ENCODE measurements around the gene CCDC9.
A peak's percentile ranks its signal among the peaks of the same experiment; 100 is the strongest.
"Not testable (repeated sequence)": the region's sequence is repeated elsewhere in the genome, so short reads cannot be mapped to it uniquely, and the experiment has no call there.

The CCDC9 gene

GRCh38 chr19:47300867-47301266 lies 44.5 kb downstream of the CCDC9 start:
- DNase-seq (ENCODE audit: low spot score) = not testable (repeated sequence)

DNA sequence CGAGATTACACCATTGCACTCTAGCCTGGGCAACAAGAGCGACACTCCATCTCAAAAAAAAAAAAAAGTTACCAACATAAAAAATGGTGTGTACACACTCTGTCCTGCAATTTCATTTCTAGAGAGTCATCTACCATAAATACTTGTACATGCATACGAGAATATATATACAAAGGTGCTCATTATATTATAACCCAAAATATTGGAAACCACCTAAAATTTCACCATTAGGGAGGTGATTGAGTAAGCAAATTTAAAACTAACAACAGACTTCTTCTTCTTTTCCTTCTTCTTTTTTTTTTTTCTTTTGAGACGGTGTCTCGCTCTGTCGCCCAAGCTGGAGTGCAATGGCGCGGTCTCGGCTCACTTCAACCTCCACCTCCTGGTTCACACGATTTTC lies 45.9 kb downstream of the CCDC9 start:
- no peak for DNase-seq (ENCODE audit: low spot score)

GRCh38 chr19:47303966-47304365 lies 47.6 kb downstream of the CCDC9 start:
- no peak for DNase-seq (ENCODE audit: low spot score)

DNA sequence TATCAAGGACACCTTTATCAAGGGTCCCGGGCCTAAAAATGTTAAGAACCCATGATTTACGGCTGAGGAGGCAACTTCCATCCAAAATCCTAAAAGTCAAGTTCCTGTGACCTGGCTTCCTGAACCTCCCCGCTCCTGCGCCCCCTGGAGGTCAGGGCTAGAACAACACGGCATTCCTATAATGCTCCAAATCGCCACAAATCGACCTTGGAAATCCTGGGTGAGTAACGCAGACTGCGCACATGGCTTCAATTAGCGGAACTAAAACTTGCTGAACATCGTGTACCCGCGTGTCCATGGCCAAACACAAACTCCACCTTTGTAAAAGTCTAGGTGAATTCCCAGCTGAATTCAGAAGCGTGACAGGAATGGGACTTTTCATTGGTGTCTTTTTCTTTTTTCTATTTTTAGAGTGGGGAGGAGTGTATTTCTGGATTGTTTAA lies 49.0 kb downstream of the CCDC9 start:
- DNase-seq (ENCODE audit: low spot score) = peak; percentile 63

GRCh38 chr19:47306303-47306702 lies 50.0 kb downstream of the CCDC9 start:
- DNase-seq (ENCODE audit: low spot score) = no peak

GRCh38 chr19:47309038-47309437 lies 52.7 kb downstream of the CCDC9 start:
- no peak for DNase-seq (ENCODE audit: low spot score)

DNA sequence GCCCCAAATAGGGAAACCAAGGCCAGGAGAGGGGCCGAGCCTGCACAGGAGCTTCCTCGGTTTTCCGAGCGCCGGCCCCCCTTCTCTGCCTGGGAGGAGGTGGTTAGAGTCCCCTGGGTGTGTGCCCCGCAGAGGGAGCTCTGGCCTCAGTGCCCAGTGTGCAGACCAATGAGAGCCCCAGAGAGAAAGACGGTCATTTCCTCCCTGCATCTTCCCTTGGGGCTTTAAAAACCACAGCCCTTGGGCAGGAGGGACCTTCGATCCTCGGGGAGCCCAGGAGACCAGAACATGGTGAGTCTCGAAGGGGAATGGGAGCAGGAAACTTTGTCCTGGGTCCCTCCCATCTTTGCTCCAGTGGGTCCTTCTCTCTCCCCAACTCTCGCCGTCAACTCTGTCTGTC lies 53.3 kb downstream of the CCDC9 start, which contains the start of gene C5AR1:
TSS of gene C5AR1 (plus strand) at position 254 of the 400 bp plus-strand sequence. CDS start at position 289, 35 bp downstream.
- no peak for DNase-seq (ENCODE audit: low spot score)

DNA sequence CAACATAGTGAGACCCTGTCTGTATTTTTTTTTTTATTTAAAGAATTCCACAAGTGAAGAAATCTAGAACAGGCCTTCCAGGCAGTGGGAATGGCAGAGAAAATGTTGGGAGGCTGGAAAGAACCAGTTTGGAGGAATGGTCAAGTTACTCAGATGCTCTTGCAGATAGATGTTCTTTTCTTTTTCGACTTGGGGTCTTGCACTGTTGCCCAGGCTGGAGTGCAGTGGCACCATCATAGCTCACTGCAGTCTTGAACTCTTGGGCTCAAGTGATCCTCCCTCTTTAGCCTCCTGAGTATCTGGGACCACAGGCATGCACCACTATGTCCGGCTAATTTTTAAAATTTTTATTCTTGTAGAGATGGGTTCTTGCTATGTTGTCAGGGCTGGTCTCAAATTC lies 54.0 kb downstream of the CCDC9 start:
- no peak for DNase-seq (ENCODE audit: low spot score)

GRCh38 chr19:47310819-47311218 lies 54.5 kb downstream of the CCDC9 start:
- peak; percentile 27 for DNase-seq (ENCODE audit: low spot score)

- no peak for DNase-seq (ENCODE audit: low spot score)
Measured at GRCh38 chr19:47312366-47313006, 56.2 kb downstream of the CCDC9 start.

DNA sequence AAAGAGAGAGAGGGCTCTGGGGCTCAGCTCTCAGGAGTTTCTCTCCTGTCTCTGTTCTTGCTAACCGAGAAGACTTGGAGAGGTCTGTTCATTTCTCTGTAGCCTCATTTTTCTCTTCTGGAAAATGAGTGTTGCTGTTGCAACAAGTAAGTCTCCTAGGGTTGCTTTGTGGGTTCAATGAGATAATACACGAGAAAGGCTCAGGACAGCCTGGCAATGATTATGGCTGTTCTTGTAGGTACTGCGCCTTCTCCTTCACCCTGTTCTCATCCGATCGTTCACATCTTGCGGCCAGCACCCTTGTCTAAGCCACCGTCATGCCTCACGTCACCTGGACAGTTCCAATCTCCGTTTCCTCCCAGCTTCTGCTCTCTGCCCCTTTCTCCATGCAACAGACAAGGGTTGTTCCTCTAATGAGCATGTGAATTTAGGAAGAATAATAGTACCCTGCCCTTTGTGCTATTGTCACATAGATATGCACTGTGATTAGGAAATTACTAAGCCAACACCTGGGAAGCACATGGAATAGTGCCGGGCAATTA lies 57.5 kb downstream of the CCDC9 start:
- no peak for DNase-seq (ENCODE audit: low spot score)

- DNase-seq (ENCODE audit: low spot score) = peak; percentile 93
Measured at GRCh38 chr19:47315125-47315821, 58.9 kb downstream of the CCDC9 start.

DNA sequence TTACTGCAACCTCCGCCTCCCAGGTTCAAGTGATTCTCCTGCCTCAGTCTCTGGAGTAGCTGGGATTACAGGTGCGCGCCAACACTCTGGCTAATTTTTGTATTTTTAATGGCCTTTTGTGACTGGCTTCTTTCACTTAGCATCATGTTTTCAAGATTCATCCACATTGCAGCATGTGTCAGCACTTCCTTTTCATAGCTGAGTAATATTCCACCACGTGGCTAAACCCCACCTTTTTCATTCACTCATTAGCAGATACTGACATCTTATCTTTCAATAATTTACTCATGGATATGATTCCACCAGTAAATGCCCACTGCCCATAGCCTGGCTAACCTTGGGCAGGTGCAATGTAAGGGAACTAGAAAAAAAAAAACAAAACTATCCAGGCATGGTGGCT lies 60.2 kb downstream of the CCDC9 start:
- DNase-seq (ENCODE audit: low spot score) = no peak

DNA sequence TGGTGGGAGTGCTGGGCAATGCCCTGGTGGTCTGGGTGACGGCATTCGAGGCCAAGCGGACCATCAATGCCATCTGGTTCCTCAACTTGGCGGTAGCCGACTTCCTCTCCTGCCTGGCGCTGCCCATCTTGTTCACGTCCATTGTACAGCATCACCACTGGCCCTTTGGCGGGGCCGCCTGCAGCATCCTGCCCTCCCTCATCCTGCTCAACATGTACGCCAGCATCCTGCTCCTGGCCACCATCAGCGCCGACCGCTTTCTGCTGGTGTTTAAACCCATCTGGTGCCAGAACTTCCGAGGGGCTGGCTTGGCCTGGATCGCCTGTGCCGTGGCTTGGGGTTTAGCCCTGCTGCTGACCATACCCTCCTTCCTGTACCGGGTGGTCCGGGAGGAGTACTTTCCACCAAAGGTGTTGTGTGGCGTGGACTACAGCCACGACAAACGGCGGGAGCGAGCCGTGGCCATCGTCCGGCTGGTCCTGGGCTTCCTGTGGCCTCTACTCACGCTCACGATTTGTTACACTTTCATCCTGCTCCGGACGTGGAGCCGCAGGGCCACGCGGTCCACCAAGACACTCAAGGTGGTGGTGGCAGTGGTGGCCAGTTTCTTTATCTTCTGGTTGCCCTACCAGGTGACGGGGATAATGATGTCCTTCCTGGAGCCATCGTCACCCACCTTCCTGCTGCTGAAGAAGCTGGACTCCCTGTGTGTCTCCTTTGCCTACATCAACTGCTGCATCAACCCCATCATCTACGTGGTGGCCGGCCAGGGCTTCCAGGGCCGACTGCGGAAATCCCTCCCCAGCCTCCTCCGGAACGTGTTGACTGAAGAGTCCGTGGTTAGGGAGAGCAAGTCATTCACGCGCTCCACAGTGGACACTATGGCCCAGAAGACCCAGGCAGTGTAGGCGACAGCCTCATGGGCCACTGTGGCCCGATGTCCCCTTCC lies 63.9 kb downstream of the CCDC9 start:
- no peak for DNase-seq (ENCODE audit: low spot score)
